ENCODE results near the gene MAS1.

- TF ChIP-seq CTCF (IDR thresholded peaks at IDR 0.05) (no peak), POLR2A (IDR thresholded peaks at IDR 0.05) (no peak)
Measured at GRCh38 chr6:159897603-159898002, 6.8 kb downstream of the MAS1 start.

All from body of pancreas (tissue), 4 donors.